ENCODE data around the gene CFDP1. TPM values are rescaled to one million over a fixed set of nuclear protein-coding genes. Genes with fewer than 3 reads are reported as not detected.

Gene CFDP1
- total and polyA plus RNA-seq, 2 of the 13 experiments (the other 11 are each of a cell fraction or from before 2014, with no cell fraction given), result 78.6 to 153 TPM

DNA sequence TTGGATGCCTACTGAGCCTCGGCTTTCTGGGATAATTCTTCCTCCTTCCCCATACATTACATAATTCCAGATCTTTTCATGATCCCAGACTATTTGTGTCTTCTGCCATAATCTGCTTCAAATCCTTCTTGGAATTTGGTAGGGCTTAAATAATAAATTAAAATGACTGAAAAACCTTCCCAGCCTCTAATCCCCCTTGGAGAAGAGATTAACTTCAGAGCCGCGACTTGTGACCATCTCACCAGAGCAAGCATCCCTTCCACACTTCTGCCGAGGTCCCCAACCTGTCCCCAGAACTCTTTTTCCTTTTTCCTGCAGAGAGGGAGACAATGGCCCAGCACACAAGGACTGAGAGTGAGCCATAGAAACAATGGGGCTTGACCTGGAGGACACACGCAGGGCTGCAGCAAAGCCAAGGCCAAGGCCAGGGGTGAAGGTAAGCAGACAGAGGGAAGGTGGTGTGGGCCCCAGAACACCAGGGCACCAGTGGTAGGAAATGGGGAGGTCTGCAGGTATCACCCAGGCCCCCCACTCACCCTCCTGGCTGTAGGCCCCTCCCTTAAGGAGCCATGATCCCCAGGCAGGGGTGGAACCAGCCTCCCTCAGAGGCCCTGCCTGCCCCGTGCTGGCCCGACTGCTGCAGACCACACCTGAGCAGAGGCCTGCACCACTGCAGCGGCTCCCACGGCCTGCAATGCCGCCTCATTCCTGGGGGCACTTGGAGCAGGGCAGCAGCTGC is 172.3 kb downstream of the CFDP1 start:
- H3K4me1 ChIP-seq (ENCODE audit: insufficient read depth, low read length), result peaks cover 78% of the 10 kb centered on the region
- ChIA-PET CTCF (ENCODE audit: low intra/inter-chr PET ratio, low total read pairs) (no interaction called here), POLR2A (interaction anchor here (1.4 to 9.3 kb wide), 4 partner anchors 9 to 46 kb away, joined by 7 to 151 read pairs (median 92); partner anchors contain the start of gene BCAR1)
- no peak for ATAC-seq
- peak overlapping the region; percentile 98 for H3K4me2 ChIP-seq (ENCODE audit: low read depth, low read length)
- DNase-seq (ENCODE audit: low spot score), result no peak
- no peak overlapping the region for H2AFZ ChIP-seq (ENCODE audit: low read length)
- no TSS peak for BruUV-seq (replicated peaks)
- in situ Hi-C loops (cut with HindIII; ENCODE audit: extremely low pct_ligation_motif_present, low pct_unique_long_range_greater_than_20kb), result no loop called here
- H3K27me3 ChIP-seq (ENCODE audit: control insufficient read depth in 1 of 2, insufficient read depth in 2 of 2, low read length in 2 of 2), result no peaks in the 10 kb centered on the region
- no peak for FAIRE-seq
- peaks cover 4 to 5% of the 10 kb centered on the region in 2 experiments; a peak in 1 of 5 replicates for H3K36me3 ChIP-seq (replicated peaks in 1 of 2; ENCODE audit: control insufficient read depth in 1 of 2, insufficient read depth in 2 of 2, low read length in 2 of 2)
- peaks cover 90% of the 10 kb centered on the region for H3K79me2 ChIP-seq (ENCODE audit: insufficient read depth, low read length)
- H3K27ac ChIP-seq (ENCODE audit: extremely low read length, insufficient read depth, low read length), result peak overlapping the region; percentile 8
- intact Hi-C loops (cut with micrococcal nuclease; ENCODE audit: unreplicated experiment), result loop anchor here (5.0 kb wide), 1 partner anchor 201 kb away; the partner anchor contains the start of gene TMEM170A
- peak overlapping the region in 1 of 3 experiments; percentile 96; a peak in 1 of 6 replicates for H3K4me3 ChIP-seq (replicated peaks in 1 of 3; ENCODE audit: insufficient read depth in 1 of 3, low read depth in 2 of 3, low read length in 3 of 3)
- no peaks in the 10 kb centered on the region for H3K9me3 ChIP-seq (ENCODE audit: low read length)
- peaks cover 57% of the 10 kb centered on the region for H4K20me1 ChIP-seq (ENCODE audit: insufficient read depth, low read length)
- H3K9ac ChIP-seq (ENCODE audit: insufficient read depth, low read depth, low read length), result peak overlapping the region; percentile 6; the same call in 1 of the 2 replicates
- 72% methylated on average over 10 of the region's 10 CpGs for WGBS (ENCODE audit: low lambda C conversion rate)
- TF ChIP-seq EP300 (IDR thresholded peaks at IDR 0.05; ENCODE audit: low read depth in 2 of 2, low read length in 2 of 2) (no peak), EP300 (CRISPR knock-in tag; IDR thresholded peaks at IDR 0.05; ENCODE audit: borderline replicate concordance) (no peak), ZNF768 (CRISPR knock-in tag; IDR thresholded peaks at IDR 0.05) (peak; percentile 68; the same call in 1 of the 2 replicates), ISX (CRISPR knock-in tag; conservative IDR thresholded peaks at IDR 0.05) (no peak), ZNF326 (CRISPR knock-in tag; IDR thresholded peaks at IDR 0.05; ENCODE audit: borderline replicate concordance) (0 out of 2 replicates have a peak, but pooled peaks have one; percentile 47), KDM4B (CRISPR knock-in tag; IDR thresholded peaks at IDR 0.05) (no peak), PAX8 (CRISPR knock-in tag; IDR thresholded peaks at IDR 0.05; ENCODE audit: borderline replicate concordance) (no peak), ZNF335 (CRISPR knock-in tag; IDR thresholded peaks at IDR 0.05) (no peak), NR2F2 (IDR thresholded peaks at IDR 0.05; ENCODE audit: borderline replicate concordance, low read depth) (peak; percentile 56; the same call in 1 of the 2 replicates), ZNF142 (CRISPR knock-in tag; IDR thresholded peaks at IDR 0.05) (0 out of 2 replicates have a peak, but pooled peaks have one; percentile 27), WIZ (CRISPR knock-in tag; IDR thresholded peaks at IDR 0.05) (no peak), NPAS2 (CRISPR knock-in tag; IDR thresholded peaks at IDR 0.05; ENCODE audit: borderline replicate concordance) (no peak), NAIF1 (CRISPR knock-in tag; IDR thresholded peaks at IDR 0.05; ENCODE audit: borderline replicate concordance) (no peak), NBN (conservative IDR thresholded peaks at IDR 0.05) (no peak), E2F5 (CRISPR knock-in tag; conservative IDR thresholded peaks at IDR 0.05) (no peak), E2F1 (CRISPR knock-in tag; IDR thresholded peaks at IDR 0.05) (no peak)

All from HepG2 (cell line).